NOMO-1 (cell line): ENCODE measurements around the gene TOLLIP.
"Not testable (repeated sequence)": the region's sequence is repeated elsewhere in the genome, so short reads cannot be mapped to it uniquely, and the experiment has no call there.

Source experiments
- DNase-seq, 2 experiments: peaks; one replicate each; lab custom pipeline; 2025; ENCODE audit not compliant: unreplicated experiment in 2 of 2; lab: John Stamatoyannopoulos, UW

TOLLIP gene

DNA sequence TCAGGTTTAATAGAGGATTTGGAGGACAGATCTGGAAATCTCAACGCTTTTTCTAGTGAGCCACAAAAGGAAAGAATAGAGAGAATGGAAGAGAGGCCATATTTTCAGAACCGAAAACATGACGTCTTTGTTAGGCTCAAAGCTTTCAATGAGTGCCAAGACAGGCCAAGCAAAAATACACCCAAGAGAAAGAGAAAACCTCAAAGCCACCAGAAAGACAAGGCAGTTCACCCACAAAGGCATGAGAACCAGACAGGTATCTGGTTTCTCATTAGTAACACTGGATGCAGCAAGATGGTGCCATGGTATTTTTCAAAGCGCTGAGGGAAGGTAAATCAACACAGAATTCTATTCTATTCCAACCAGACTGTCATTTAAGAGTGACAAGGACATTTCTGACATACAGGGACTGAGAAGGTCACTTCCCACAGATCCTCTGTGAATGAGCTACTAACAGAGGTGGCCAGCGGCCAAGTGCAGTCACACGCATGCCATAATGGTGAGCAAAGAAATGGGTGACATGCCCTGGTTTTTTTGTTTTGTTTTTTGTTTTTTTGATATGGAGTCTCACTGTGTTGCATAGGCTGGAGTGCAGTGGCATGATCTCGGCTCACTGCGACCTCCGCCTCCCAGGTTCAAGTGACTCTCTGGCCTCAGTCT, 41.9 kb downstream of the TOLLIP start:
- no peak for DNase-seq

- DNase-seq = not testable (repeated sequence)
Measured at GRCh38 chr11:1266976-1267375, 42.5 kb downstream of the TOLLIP start.

- DNase-seq = not testable (repeated sequence)
Measured at GRCh38 chr11:1265480-1265879, 44.0 kb downstream of the TOLLIP start.

DNA sequence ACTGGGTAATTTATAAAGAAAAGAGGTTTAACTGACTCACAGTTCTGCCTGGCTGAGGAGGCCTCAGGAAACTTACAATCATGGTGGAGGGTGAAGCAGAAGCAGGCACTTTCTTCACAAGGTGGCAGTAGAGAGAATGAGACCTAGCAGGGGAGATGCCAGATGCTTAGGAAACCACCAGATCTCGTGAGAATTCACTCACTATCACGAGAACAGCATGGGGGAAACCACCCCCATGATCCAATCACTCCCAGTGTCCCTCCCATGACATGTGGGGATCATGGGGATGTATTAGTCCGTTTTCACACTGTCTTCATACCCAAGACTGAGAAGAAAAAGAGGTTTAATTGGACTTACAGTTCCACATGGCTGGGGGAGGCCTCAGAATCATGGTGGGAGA, 45.0 kb downstream of the TOLLIP start:
- DNase-seq = peak; percentile 29 to 32

DNA sequence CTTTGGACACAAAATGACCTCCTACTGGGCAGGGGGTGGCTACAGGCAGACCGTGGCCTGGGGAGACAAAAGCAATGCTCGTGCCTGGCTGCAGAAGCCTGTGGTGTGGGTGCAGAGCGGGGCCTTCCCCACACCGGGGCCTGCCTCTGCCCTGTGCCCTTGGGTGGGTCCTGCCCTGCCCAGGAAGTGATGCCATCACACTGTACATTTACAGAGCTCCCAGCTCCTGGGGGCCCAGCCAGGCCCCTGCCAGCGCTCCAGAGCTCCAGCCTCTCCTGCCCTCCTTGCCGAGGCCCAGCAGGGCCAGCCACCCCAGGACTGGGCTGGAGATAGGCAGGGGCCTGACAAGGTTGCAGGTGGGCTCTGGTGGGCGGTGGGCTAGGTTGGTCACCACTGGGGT, 46.4 kb downstream of the TOLLIP start:
- no peak for DNase-seq

DNA sequence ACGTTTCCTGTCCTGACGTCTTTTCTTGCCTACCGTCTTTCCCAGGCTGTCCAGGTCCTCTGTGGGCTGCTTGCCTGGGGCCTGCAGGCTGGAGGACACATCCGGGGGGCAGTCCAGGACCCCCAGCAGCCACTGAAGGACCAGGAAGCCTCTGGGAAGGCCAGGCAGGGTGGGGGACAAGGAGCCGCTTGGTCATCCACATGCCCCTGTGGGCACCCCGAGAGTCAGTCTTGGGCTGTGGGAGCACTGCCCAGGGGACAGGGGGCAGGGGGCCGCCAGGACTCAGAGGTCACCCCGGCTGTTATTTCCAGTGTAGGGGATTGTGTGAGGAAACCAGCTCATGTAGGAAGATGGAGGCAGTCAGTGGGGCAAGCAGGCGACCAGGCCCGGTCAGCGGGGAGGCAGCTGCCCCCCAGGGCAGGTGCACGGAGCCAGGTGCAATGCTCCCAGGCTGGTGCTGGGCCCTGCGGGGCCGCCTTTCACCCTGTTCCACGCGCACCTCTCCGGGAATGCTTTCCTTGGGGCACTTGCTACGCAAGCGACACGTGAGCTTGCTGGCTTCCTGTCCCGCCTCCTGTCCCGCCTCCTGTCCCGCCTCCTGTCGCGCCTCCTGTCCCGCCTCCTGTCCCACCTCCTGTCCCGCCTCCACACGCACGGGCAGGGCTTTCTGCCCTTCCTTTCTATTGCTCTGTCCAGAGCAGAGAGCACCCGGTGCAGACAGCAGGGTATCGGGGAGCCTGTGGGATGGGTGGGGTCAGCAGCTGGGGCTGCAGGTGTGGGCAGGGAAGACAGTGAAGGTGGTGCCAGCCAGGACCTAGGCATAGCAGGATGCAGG, 47.0 kb downstream of the TOLLIP start:
- peak; percentile 78 to 88 for DNase-seq

DNA sequence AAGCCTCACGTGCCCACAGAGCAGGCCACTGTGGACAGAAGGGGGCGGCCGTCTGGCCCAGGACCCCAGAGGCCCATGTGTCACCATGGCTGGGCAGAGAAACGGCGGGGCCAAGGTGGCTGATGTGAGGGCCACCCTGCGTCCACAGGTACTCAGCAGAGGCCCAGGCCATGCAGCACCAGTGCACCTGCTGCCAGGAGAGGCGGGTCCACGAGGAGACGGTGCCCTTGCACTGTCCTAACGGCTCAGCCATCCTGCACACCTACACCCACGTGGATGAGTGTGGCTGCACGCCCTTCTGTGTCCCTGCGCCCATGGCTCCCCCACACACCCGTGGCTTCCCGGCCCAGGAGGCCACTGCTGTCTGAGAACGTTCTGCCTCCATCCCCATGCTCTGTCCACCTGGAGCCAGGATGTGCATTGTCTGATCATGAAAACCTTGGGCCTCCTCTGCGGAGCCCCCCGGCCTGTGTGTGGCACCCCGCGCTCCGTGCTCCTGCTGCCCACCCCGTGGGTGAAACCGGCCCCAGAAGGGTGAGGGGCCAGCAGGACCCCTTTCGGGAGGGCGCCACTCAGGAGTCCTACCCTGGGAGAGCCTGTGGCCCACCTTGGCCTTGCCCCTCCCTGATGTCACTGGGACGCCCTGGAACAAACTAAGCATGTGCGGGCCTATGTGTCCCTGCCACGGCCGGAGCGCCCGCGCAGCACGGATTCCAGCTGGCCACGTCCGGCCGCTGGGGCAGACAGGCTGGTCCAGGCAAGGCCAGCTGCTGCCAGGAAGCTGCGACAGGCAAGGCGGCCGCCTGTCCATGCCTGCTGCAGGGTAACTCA, 48.0 kb downstream of the TOLLIP start:
- DNase-seq = no peak

GRCh38 chr11:1260620-1261019, 48.8 kb downstream of the TOLLIP start:
- no peak for DNase-seq

GRCh38 chr11:1260023-1260501, 49.4 kb downstream of the TOLLIP start:
- DNase-seq = no peak

DNA sequence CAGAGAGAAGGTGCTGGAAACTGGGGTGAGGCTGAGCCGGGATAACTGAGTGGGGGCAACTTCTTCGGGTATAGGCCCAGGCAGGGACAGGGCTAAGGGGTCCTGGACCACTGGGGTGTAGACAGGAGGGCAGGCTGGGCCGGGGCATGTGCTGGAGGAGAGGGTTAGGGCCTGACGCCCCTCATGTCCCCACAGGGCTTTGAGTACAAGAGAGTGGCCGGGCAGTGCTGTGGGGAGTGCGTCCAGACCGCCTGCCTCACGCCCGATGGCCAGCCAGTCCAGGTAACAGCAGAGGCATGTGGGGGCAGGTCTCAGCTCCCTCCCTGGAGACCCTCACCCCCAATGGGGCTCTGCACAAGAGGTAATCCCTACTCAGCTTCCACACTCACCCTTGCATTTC, 49.9 kb downstream of the TOLLIP start:
- DNase-seq = no peak

- no peak for DNase-seq
Measured at GRCh38 chr11:1259076-1259461, 50.4 kb downstream of the TOLLIP start.

DNA sequence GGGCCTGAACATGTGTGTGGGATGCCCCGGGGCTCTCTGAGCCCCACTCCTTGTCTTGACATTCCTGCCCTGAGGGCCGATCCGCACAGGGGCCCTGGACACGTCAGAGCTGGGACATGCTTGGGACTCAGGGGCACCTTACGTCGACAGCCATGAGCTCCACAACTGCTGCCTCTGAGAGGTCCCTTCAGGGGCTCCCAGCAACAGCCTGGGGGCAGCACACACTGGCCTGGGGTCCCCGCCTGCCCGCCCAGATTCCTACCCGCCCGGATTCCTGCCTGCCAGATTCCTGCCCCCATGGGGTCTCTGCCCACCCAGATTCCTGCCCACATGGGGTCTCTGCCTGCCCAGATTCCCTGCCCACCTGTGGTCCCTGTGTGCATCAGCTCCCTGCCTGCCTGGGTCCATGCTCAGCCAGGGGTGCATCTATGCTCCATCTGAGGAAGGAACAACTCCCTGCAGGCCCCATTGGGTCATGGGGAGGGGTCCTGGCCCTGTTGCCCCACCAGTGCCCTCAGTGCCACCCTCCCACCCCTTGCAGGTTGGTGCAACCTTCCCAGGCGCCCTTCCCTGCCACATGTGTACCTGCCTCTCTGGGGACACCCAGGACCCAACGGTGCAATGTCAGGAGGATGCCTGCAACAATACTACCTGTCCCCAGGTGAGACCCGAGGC, 50.9 kb downstream of the TOLLIP start:
- no peak for DNase-seq

DNA sequence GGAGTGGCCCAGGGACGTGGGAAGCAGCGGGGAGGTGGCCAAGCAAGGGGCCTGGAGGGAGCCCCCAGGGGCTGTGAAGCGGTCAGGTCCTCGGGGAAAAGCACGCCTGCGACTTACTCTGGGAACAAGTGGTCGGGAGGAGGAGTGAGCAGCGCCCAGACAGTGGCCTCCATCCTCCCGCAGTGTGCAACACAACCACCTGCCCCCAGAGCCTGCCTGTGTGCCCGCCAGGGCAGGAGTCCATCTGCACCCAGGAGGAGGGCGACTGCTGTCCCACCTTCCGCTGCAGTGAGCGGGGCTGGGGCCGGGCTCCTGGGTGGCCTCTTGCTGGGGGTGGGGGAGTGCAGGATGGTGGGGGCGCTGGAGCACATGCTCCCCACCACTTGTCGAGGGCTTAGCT, 51.5 kb downstream of the TOLLIP start:
- no peak for DNase-seq

DNA sequence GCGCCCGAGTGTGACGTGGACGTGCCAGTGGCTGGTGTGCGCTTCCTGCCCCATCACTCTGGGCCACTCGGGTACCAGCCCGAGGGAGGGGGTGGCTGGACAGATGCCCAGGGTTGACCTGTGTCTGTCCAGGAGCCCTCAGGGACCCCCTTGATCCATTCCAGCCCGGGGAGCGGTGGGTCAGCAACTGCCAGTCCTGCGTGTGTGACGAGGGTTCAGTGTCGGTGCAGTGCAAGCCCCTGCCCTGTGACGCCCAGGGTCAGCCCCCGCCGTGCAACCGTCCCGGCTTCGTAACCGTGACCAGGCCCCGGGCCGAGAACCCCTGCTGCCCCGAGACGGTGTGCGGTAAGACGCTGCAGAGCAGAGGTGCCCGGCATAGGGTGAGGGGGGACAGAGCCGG, 52.1 kb downstream of the TOLLIP start:
- no peak for DNase-seq

DNA sequence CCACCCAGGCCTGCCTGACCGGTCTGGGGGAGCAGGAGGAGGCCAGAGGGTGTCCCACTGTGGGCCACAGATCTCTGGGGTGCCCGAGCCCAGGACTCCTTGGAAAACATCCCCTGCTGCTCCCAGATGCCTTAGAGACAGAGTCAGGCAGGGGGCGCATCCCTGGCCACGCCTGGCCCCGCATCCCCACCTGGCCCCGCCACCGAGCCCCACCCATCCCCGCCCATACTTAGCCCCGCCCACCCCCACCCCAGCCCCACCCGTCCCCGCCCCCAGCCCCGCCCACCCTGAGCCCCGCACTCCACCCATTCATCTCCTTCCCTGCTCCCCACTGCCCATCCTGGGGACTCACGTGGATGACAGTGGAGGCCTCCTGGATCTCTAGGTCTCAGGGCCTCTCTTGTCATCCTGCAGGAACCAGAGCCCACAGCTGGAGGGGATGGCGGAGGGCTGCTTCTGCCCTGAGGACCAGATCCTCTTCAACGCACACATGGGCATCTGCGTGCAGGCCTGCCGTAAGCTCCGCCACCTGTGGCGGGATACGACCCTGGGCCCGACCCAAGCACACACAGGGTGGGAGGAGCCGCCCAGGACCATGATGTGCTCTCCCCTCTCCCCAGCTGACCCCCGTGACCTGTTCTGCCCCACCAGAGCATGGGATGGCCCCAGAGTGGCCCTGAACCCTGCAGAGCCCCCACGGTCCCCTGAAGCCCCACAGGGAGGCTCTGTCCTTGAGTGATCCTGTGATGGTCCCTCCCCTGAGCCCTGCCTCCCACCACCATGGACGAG, 53.0 kb downstream of the TOLLIP start:
- DNase-seq = no peak

DNA sequence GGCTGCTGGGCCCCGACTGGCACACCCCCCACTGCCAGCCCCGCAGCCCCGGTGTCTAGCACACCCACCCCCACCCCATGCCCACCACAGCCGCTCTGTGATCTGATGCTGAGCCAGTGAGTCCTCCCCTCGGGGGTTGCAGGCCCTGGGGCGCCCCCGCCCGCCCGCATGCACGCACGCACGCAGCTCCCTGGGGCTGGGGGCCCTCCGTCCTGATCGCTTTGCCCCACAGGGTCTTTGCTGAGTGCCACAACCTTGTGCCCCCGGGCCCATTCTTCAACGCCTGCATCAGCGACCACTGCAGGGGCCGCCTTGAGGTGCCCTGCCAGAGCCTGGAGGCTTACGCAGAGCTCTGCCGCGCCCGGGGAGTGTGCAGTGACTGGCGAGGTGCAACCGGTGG, 54.3 kb downstream of the TOLLIP start:
- DNase-seq = no peak

DNA sequence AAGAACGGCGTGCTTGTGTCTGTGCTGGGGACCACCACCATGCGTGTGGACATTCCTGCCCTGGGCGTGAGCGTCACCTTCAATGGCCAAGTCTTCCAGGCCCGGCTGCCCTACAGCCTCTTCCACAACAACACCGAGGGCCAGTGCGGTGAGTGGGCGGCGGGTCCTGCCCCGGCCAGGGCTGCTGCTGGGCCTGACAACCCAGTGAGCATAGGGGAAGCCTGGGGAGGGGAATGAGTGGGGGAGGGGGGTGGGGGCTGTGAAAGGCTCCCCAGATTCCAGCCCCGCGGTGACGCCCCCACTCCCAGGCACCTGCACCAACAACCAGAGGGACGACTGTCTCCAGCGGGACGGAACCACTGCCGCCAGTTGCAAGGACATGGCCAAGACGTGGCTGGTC, 54.7 kb downstream of the TOLLIP start:
- DNase-seq = no peak

DNA sequence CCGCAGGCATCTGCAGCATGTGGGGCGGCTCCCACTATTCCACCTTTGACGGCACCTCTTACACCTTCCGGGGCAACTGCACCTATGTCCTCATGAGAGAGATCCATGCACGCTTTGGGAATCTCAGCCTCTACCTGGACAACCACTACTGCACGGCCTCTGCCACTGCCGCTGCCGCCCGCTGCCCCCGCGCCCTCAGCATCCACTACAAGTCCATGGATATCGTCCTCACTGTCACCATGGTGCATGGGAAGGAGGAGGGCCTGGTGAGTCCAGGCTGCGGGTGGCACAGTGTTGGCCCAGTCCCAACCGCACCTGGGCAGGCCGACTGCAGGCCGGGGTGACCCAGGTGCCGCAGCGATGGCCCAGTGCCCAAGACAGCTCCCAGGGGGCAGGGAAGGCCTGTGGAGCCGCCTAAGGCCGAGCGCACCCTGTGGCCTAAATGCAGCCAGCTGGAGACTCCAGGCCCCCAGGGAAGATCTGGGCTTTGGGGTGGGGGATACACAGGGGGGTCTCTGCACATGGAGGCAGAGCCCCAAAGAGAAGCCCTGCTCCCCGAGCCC, 55.3 kb downstream of the TOLLIP start:
- no peak for DNase-seq

DNA sequence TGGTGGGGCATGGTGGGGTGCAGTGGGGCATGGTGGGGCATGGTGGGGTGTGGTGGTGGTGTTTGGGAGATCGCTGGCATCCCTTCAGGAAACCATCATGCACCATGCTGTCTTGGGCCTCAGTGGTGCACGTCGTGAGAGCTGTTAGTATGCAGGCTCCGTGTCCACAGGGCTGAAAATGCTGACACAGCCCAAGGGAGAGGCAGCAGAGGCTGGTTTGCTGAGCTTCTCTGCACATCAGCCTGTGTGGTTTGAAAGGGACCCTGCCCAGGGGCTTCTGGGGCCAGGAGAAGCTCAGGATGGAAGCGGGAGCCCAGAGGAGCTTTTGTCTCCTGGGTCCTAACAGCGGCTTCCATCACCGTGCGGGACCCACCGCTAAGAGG, 56.3 kb downstream of the TOLLIP start:
- no peak for DNase-seq
